Ovary (tissue), 3 donors: ENCODE measurements around the gene RBBP4.

Experiments used
- CTCF ChIP-seq, 3 donors: fragments of 450-650 bp in 2 of 3; fragments of 200-600 bp in 1 of 3; IDR thresholded peaks; one replicate each; pipeline versions ENCODE4 v1.5.1 to v1.8.0; 2016 to 2022; ENCODE audit warnings: antibody characterized with exemption in 3 of 3, mild to moderate bottlenecking in 1 of 3
- EP300 ChIP-seq: sonication (generic); formaldehyde crosslinking; IDR thresholded peaks from one replicate; pipeline ENCODE4 v1.6.1; 2017; ENCODE audit warnings: antibody characterized with exemption
- donor health status: DM: no; HTN: no; CAD: no.

- TF ChIP-seq CTCF (IDR thresholded peaks at IDR 0.05) (no peak), EP300 (no peak)
Measured at GRCh38 chr1:32702599-32703478, 51.8 kb downstream of the RBBP4 start, which contains the start of gene SYNC.
